Glomerular endothelial cell (primary cell): ENCODE data around the gene SPATS2. TPM values are rescaled to one million over a fixed set of nuclear protein-coding genes. Genes with fewer than 3 reads are reported as not detected.
"Not testable (repeated sequence)": the region's sequence is repeated elsewhere in the genome, so short reads cannot be mapped to it uniquely, and the experiment has no call there.

Source experiments
- DNase-seq: peaks from one replicate; pipeline ENCODE4 v3.0.0-alpha.2; 2011; ENCODE audit warnings: low read depth, low spot score; ENCODE audit errors: extremely low read depth
- total RNA-seq: library from RNA; depleted of rRNA; stranded (reverse); fragments of >200 nt; gene quantifications from 2 replicates; pipeline ENCODE4 v1.2.3, GENCODE V29; 2015

Gene SPATS2
- 40.5 and 45.2 TPM in 2 replicates for total RNA-seq

DNA sequence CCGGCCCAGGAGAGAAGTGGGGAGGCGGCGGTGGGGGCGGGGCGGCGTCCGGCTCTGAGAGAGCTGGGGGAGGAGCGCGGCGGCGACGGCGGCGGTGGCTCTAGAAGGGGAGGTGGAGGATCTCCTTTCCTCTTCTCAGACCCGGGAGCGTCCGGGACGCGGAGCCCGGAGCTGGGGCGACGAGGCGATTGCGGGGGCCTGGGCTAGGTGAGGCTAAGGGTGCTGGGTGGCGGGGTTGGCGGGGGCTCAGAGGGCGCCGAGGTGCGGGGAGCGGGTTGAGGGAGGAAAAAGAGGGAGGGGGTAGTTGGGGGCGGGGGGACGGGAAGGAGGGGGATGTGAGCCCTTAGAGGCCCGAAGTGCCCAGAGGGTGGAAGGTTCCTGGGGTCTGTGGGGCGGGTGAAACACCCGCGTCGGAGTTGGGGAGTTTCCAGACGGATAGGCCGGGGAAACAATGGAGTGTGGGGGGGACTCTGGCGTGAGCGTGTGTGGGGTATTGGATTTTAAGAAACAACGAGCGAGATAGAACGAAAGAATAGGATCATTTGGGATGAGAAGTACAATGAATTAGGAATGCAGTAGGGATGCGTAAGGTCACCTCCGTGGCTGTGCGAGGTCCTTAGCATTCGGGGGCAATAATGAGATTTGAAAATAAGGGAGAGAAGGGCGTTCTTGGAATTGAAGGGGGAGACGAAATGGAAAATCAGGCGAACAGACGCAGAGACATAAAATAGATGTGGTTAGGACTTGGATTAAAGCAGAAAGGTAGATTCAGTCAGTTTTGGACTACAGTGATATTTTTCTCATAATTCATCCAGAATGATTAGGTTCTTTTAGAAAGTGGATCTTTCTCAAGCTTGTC, at the start of gene SPATS2:
Gene SPATS2 (plus strand): TSS at position 82 of the 859 bp plus-strand sequence. CDS start 93,551 bp downstream, outside the sequence.
- DNase-seq, result no peak

- not testable (repeated sequence) for DNase-seq
These were observed 46.7 kb upstream of the SPATS2 start for GRCh38 chr12:49320411-49321103.

GRCh38 chr12:49322367-49322707, 44.9 kb upstream of the SPATS2 start:
- DNase-seq, result no peak

DNA sequence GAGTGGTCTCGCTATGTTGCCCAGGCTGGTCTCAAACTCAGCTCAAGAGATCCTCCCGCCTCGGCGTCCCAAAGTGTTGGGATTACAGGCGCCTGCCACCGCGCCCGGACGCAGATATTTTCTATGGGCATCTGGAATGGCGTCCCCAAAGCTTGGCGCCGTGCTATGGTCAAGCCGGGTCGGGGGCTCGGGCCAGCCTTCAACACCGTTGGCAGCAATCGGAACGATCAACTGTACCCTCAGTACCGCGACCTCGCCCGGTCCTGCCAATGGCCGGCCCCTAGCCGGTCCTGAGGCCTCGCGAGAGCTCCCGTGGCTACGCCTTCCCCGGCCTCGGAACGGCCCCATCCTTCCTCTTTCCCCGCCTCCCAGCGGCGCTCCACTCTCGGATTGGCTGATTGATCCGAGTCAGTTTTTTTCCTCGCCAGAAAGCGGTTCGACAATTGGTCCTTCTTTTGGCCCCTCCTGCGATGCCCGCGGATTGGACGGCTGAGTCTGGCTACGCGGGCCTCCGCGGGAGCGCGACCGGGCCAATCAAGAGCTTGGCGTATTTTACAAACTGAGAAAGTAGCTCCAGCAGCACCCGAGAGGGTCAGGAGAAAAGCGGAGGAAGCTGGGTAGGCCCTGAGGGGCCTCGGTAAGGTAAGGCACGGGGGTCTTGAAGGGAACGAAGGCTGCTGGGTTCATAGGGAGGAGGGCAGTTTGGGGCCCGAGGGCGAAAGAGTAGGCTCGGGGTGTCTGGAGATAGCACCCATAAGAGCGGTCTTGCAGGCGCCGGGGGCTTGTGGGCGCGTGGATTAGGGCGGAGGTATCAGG, 44.3 kb upstream of the SPATS2 start, which contains the start of gene TROAP:
Gene TROAP (plus strand): TSS at position 548 of the 816 bp plus-strand sequence. CDS start 354 bp downstream, outside the sequence.
- peak; percentile 96 for DNase-seq

DNA sequence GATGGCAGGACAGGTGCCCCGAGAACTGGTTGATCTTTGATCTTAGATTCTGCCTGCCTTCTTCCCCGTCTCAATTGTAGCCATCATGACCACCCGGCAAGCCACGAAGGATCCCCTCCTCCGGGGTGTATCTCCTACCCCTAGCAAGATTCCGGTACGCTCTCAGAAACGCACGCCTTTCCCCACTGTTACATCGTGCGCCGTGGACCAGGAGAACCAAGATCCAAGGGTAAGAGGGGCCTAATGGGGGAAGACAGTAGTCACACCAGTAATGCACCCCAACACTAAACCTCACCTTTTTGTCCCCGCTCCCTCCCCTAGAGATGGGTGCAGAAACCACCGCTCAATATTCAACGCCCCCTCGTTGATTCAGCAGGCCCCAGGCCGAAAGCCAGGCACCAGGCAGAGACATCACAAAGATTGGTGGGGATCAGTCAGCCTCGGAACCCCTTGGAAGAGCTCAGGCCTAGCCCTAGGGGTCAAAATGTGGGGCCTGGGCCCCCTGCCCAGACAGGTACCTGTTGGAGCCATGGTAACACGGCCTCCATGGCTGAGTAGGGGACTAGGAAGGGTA, 43.7 kb upstream of the SPATS2 start:
- DNase-seq, result no peak

GRCh38 chr12:49325606-49326005, 41.7 kb upstream of the SPATS2 start:
- DNase-seq, result no peak

- DNase-seq, result no peak
These were observed 39.9 kb upstream of the SPATS2 start for GRCh38 chr12:49327368-49327767.

- DNase-seq, result no peak
These were observed 39.4 kb upstream of the SPATS2 start for GRCh38 chr12:49327887-49328286.

- no peak for DNase-seq
These were observed 38.4 kb upstream of the SPATS2 start for GRCh38 chr12:49328816-49329215.

GRCh38 chr12:49330032-49330619, 37.1 kb upstream of the SPATS2 start:
- DNase-seq, result no peak

DNA sequence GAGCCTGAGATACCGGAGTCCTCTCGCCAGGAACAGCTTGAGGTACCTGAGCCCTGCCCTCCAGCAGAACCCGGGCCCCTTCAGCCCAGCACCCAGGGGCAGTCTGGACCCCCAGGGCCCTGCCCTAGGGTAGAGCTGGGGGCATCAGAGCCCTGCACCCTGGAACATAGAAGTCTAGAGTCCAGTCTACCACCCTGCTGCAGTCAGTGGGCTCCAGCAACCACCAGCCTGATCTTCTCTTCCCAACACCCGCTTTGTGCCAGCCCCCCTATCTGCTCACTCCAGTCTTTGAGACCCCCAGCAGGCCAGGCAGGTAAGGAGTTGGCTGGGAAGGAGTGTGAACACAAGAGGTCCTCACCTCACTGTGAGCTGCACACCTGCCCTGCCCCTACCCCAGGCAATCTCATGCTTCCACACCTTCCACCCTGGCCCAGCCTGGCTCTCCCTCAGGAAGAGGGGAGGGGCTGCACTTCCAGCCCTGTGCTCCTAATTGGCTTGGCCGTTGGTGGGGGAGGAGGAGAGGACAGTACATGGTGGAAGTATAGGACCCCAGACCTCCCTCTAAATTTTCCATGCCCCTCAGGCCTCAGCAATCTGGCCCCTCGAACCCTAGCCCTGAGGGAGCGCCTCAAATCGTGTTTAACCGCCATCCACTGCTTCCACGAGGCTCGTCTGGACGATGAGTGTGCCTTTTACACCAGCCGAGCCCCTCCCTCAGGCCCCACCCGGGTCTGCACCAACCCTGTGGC, 36.5 kb upstream of the SPATS2 start:
- DNase-seq, result no peak

- DNase-seq, result no peak
These were observed 35.7 kb upstream of the SPATS2 start for GRCh38 chr12:49331380-49332222.

DNA sequence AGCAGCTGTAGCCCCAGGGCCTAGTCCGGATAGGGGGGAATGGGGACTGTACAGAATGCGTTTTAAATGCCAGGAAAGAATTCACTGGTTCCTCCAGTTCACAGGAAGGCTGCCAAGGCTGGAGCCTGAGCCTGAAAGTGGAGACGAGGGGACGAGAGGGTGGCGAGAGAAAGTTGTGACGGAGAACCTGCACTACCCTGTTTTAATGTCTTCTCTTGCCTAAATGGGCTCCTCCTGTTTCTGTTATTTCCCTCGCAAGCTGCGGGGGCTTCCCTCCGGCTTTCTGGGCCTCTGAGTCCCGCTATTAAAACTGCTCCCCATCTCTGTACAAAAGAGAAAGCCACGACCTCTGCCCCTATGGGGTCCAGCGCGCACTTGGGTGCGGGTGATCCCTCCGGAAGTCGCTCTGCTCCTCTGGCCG, 34.8 kb upstream of the SPATS2 start:
- DNase-seq, result no peak

- DNase-seq, result no peak
These were observed 34.3 kb upstream of the SPATS2 start for GRCh38 chr12:49332891-49333371.

GRCh38 chr12:49333778-49334177, 33.5 kb upstream of the SPATS2 start:
- not testable (repeated sequence) for DNase-seq

GRCh38 chr12:49334226-49334625, 33.0 kb upstream of the SPATS2 start:
- no peak for DNase-seq

DNA sequence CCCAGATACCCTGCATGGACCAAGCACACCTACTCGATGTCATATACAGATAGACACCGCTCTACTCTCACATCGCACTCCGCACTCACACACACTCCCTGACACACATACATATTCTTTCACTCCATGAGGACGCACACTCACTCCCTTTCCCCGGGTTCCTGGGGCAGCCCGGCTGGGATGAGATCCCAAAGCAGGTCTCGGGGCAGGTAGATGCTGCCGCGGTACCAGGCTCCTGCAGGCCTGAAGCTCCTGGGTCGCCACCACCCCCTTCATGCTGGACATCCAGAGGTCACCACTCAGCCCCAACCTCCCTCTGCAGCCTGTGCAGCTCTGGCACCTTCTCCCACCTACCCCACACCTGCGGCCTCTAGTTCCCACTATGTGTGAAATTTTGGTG, 32.6 kb upstream of the SPATS2 start:
- DNase-seq, result no peak

GRCh38 chr12:49335118-49335954, 31.9 kb upstream of the SPATS2 start:
- DNase-seq, result no peak
